NCI-H1092 treated with DMSO at 0.1 percent for 48 hours (cell line): ENCODE results near the gene CCDC201.
A peak's percentile ranks its signal among the peaks of the same experiment; 100 is the strongest.

ENCODE experiments used
- DNase-seq: peaks from one replicate; lab custom pipeline; 2025; lab: John Stamatoyannopoulos, UW

Gene CCDC201

GRCh38 chr7:45893374-45893995 lies 20.6 kb upstream of the CCDC201 start:
- no peak for DNase-seq

GRCh38 chr7:45892407-45893035 lies 19.6 kb upstream of the CCDC201 start:
- DNase-seq = peak; percentile 10

DNA sequence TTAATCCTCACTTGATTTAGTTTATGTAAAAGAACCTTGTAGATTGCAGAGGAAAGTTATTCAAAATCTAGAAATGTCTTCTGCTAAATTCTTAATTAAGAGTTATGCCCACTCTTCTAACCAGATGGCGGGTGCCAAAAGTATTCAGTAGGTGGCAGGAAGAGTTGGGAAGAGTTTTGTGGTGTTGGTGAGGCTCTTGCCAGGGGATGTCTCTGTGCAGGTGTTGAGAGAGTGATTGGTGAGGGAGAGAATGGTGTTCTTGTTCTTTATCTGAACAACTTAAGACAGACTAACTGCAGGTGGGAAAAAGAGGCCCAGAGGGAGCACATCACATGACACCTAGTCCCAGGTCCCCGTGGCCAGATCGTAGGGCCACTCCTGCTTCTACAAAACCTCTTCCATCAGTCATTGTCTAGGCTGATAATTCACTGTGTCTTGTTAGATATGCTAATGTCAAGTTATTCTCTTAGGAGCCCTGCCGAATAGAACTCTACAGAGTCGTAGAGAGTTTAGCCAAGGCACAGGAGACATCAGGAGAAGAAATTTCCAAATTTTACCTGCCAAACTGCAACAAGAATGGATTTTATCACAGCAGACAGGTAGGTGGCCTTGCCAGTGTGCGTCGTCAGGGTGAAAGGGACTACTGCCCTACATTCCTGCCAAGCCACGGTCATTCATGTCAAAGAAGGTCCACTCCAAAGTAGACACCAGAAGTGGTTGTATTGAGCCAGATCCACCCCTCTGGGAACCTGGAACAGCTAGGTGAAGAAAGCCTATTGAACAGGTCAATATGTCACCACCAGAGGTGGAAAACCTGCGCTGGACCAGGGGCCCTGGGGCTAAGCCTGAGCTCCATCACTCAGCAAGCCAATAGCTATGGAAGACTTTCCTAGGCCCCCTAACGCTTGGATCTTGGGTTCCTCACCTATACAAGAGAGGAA lies 18.9 kb upstream of the CCDC201 start:
- no peak for DNase-seq

DNA sequence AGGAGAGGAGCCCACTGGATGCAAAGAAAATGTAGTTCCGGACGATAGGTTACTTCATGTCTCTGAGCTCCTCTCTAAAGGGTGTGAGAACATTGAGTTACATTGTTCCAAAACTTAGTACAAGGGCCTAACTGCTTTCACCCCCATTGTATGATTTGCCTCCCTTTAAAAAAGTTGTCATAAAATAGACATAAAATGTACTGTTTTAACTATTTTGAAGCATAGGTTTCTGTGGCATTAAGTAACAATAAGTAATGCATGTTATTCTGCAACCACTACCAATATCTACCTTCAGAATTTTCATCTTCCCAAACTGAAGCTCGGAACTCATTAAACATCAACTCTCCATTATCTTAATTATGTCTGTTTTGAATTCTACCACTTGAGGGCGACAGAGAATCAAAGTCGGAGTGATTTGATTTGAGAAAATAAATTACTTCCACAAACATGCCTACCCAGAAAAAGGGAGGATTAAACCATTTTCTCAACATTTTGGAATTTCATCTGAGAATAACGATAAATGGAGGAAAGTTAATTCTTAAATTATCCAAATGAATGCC lies 18.1 kb upstream of the CCDC201 start:
- peak; percentile 49 for DNase-seq

- no peak for DNase-seq
These were observed 17.4 kb upstream of the CCDC201 start for GRCh38 chr7:45890125-45890901.

DNA sequence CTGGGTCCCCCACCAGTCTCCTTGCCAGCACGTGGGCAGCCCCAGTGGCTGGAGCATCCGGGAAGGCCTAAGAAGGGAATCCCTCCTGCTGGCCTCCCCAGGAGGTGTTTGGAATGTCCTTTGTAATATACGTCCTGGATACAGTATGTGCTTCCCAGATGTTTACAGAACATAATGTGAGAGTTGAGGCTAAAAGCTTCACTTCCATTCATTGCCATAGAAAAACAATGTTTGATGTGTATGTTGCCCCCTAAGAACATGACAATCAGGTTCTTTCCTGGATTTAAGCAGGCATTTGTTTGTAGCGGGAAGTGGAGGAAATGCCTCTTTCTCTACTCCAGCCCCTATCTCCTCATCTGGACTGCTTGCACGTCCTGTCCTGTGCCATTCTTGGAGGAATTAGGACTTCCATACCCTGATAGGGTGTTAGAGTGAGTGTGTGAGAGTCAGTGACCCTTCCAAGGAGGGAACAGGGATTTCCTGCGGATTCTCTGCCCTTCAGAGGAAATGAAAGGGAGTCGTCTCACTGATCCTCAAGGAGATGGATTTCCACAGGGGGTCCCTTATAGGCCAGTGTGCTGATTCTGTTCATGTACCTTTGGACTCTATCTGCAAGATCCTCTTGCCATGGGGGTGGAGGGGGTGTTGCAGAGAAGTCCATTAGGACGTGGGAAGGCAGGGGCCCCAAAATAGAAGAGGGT lies 16.6 kb upstream of the CCDC201 start:
- no peak for DNase-seq

- DNase-seq = no peak
These were observed 16.1 kb upstream of the CCDC201 start for GRCh38 chr7:45888993-45889366.

DNA sequence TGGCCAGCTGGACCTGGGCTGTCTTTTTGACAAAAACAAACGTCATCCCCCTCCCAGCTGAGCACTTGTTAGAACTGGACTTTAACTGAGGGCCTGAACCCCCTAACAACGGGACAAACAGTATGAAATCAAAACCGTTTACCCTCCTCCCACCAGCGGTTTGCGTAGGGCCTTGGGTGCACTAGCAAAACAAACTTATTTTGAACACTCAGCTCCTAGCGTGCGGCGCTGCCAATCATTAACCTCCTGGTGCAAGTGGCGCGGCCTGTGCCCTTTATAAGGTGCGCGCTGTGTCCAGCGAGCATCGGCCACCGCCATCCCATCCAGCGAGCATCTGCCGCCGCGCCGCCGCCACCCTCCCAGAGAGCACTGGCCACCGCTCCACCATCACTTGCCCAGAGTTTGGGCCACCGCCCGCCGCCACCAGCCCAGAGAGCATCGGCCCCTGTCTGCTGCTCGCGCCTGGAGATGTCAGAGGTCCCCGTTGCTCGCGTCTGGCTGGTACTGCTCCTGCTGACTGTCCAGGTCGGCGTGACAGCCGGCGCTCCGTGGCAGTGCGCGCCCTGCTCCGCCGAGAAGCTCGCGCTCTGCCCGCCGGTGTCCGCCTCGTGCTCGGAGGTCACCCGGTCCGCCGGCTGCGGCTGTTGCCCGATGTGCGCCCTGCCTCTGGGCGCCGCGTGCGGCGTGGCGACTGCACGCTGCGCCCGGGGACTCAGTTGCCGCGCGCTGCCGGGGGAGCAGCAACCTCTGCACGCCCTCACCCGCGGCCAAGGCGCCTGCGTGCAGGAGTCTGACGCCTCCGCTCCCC lies 15.5 kb upstream of the CCDC201 start, which contains the start of gene IGFBP1:
IGFBP1 (plus strand) TSS at position 304 of the 808 bp plus-strand sequence; CDS start at position 469, 165 bp downstream.
- peak; percentile 40 for DNase-seq

GRCh38 chr7:45886931-45887667 lies 14.2 kb upstream of the CCDC201 start:
- DNase-seq = no peak

DNA sequence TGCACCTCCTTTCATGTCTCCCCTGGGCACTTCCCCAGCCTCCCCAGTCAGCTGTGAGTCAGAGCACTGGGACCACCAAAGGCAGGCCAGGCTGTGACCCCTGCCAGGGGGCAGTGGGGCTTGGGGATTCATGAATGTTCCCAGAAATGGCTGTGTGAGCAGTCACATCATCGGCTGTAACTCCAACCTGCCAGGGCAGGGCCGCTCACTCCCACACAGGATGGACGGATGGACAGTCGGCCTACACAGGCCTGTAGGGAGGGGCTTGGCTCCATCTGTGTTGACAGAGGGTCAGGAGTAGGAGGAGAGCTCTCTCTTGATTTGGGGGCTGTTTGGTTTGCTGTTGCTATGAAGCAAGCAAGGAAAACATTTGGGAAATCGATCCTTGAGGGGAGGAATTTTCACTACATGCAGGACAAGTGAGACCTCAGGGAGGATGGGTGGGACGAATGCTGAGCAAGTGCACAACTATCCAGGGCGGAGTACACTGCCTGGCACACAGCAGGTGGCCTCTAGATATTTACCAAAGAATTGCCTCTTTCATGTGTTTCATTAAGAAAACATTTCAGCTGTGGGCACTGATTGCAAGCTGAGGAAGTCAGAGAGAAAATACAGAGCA lies 12.5 kb upstream of the CCDC201 start:
- DNase-seq = no peak

- DNase-seq = no peak
These were observed 11.3 kb upstream of the CCDC201 start for GRCh38 chr7:45884136-45884535.

GRCh38 chr7:45882465-45882810 lies 9.6 kb upstream of the CCDC201 start:
- DNase-seq = peak; percentile 82

- no peak for DNase-seq
These were observed 9.0 kb upstream of the CCDC201 start for GRCh38 chr7:45881759-45882464.

DNA sequence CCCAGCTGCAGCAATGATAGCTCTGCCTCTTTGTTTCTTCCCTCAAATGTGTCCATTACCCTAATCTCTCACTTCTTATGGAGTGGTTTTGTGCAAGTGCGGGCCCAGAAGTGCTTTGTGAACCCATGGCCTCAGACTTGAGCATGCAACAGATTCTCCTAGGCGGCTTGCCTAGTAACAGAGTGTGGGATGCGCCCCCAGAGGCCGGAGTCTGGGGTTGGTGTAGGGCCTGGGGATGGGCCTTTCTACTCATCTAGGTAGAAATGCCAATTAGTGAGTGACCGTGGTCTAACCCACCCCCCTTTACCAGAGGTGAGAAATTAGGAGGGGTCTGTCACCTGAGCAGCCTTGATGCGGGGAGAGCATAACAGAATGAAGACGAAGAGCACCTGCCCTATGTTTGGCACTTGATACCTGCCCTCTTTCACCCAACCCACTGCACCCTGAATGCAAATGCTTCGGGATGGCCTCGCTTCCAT lies 8.4 kb upstream of the CCDC201 start:
- DNase-seq = no peak

GRCh38 chr7:45880433-45880860 lies 7.6 kb upstream of the CCDC201 start:
- no peak for DNase-seq

DNA sequence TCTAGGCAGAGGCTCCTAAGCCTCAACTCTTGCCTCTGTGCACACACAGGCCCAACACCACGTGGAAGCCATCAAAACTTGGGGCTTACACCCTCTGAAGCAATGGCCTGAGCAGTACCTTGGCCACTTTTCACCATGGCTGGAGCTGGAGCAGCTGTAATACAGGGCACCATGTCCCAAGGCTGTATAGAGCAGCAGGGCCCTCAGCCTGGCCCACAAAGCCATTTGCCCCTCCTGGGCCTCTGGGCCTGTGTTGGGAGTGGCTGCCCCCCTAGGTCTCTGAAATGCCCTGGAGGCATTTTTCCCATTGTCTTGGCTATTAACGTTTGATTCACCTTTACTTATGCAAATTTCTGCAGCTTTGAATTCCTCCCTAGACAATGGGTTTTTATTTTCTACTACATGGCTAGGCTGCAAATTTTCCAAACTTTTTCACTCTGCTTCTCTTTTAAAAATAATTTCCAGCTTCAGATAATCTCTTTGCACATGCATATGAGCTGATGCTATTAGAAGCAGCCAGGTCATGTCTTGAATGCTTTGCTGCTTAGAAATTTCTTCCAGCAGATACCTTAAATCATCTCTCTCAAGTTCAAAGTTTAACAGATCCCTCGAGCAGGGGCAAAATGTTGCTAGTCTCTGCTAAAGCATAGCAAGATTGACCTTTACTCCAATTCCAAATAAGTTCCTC lies 5.7 kb upstream of the CCDC201 start:
- DNase-seq = no peak

DNA sequence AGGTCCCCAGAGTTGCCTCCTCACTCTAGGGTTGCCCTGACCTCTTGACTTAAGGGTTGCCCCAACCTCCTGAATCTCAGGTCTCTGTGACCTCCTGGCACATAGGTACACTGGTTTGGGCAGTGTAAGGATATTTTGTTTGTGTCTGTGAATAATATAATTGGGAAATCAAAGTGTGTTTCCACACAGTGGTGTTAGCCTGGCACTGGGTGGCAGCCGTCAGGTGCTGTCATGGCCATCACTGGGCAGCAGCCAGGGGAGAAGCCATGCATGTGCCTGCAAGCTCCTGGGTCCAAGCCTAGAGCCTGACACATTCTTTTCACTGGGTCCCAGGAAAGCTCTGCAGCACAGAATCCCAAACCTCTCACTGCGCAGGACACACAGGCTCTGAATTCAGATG lies 3.6 kb upstream of the CCDC201 start:
- no peak for DNase-seq
